HG02981 (cell line): Measurements from ENCODE around the gene CD160.
"Not testable (repeated sequence)": the region's sequence is repeated elsewhere in the genome, so short reads cannot be mapped to it uniquely, and the experiment has no call there.

Source experiments
- ATAC-seq: cut with Tn5 transposase; IDR thresholded peaks from one replicate; pipeline ENCODE4 v1.9.1; 2021; ENCODE audit warnings: mild to moderate bottlenecking, moderate library complexity; ENCODE audit not compliant: unreplicated experiment

The CD160 gene

DNA sequence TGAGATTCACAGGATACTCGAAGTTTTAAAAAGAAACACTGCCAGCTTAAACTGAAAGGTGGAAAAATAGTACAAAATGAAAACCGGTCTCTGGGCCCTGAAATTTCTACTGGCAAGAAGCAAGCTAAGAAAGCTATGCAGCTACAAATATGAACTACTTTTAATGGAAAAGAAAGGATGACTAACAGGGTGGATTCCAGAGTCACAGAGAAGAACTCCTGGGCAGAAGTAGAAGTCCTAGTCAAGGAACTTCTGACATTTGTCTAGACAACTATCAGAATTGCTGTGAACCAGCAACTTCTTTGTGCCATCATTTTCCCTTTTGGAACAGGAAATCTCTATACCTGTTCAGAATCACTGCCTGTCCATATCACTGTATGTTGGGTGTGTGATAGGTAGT is 38.1 kb downstream of the CD160 start:
- ATAC-seq: no peak

- ATAC-seq: no peak
Observed at GRCh38 chr1:145758116-145758515, 38.8 kb downstream of the CD160 start.

DNA sequence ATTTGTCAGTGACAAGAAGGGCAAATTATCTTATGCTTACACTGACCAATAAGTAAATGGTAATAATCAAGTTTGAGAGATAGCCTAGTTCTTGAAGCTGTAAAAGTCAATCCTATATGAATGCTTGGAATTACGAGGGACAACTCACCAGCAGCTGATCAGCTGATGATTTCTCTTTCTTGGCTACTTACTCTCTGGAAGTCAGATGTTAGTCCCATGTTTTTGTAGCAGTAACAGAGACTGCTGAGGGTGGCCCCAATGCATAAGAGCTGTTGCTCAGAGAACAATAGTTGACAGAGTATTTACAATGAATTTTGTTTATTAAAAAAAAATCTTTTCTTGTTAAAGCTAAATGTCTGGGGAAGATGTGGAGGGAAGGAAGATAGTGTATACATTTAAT is 39.3 kb downstream of the CD160 start:
- no peak for ATAC-seq

DNA sequence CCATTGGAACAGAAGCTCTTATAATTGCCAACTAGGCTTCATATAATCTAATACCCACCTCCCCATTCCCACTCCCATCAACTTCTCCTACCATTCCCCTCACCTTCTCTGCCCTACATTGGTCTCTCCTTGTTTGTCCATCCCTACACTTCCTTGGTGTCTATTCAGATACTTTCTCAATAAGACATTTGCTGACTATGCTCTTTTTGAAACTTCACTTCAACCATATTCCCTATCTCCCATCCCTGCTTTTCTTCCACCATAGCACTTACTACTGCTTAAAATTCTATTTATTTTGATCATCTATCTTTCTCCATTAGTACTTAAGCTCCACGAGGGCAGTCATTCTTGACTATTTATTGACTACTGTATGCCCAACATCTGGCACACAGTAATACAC is 40.4 kb downstream of the CD160 start:
- no peak for ATAC-seq

- not testable (repeated sequence) for ATAC-seq
Observed at GRCh38 chr1:145760395-145760949, 41.2 kb downstream of the CD160 start.

DNA sequence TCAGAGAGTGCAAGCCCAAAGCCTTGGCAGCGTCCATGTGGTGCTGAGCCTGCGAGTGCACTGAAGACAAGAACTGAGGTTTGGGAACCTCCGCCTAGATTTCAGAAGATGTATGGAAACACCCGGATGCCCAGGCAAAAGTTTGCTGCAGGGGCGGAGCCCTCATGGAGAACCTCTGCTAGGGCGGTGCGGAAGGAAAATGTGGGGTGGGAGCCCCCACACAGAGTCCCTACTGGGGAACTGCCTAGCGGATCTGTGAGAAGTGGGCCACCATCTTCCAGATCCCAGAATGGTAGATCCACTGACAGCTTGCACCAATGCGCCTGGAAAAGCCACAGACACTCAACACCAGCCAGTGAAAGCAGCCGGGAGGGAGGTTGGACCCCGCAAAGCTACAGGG is 42.2 kb downstream of the CD160 start:
- not testable (repeated sequence) for ATAC-seq

- ATAC-seq: not testable (repeated sequence)
Observed at GRCh38 chr1:145762001-145762400, 42.7 kb downstream of the CD160 start.

DNA sequence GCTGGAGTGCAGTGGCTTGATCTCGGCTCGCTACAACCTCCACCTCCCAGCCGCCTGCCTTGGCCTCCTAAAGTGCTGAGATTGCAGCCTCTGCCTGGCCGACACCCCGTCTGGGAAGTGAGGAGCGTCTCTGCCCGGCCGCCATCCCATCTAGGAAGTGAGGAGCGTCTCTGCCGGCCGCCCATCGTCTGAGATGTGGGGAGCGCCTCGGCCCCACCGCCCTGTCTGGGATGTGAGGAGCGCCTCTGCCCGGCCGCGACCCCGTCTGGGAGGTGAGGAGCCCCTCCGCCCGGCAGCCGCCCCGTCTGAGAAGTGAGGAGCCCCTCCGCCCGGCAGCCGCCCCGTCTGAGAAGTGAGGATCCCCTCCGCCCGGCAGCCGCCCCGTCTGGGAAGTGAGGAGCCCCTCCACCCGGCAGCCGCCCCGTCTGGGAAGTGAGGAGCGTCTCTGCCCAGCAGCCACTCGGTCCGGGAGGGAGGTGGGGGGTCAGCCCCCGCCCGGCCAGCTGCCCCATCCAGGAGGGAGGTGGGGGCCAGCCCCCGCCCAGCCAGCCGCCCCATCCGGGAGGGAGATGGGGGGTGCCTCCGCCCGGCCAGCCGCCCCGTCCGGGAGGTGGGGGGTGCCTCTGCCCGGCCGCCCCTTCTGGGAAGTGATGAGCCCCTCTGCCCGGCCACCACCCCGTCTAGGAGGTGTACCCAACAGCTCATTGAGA is 45.1 kb downstream of the CD160 start:
- ATAC-seq: not testable (repeated sequence)

DNA sequence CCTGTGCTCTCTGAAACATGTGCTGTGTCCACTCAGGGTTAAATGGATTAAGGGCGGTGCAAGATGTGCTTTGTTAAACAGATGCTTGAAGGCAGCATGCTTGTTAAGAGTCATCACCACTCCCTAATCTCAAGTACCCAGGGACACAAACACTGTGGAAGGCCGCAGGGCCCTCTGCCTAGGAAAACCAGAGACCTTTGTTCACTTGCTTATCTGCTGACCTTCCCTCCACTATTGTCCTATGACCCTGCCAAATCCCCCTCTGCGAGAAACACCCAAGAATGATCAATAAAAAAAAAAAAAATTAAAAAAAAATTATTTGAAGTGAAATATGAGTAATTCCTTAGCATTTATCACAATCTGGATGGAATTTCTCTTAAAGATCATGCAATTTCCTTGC is 45.8 kb downstream of the CD160 start:
- ATAC-seq: not testable (repeated sequence)

DNA sequence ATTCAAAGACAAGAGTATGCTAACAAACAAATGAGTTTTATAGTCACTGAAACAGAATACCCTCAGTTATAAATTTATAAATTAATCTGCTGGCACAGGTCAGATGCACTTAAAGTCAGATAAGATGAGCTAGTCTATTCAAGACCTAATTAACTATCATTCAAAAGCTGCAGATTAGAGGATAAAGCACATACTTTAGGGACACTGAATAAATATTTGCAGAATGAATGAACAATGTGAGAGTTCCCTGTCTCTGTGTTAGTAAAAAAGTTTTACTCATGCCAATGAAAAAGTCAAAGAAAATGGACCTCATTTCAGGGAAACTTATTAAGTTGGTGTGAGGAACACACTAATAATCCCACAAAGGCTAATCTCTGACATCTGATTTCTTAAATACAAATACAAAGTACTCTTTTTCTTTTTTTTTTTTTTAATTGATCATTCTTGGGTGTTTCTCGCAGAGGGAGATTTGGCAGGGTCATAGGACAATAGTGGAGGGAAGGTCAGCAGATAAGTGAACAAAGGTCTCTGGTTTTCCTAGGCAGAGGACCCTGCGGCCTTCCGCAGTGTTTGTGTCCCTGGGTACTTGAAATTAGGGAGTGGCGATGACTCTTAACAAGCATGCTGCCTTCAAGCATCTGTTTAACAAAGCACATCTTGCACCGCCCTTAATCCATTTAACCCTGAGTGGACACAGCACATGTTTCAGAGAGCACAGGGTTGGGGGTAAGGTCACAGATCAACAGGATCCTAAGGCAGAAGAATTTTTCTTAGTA is 46.5 kb downstream of the CD160 start:
- ATAC-seq: not testable (repeated sequence)

DNA sequence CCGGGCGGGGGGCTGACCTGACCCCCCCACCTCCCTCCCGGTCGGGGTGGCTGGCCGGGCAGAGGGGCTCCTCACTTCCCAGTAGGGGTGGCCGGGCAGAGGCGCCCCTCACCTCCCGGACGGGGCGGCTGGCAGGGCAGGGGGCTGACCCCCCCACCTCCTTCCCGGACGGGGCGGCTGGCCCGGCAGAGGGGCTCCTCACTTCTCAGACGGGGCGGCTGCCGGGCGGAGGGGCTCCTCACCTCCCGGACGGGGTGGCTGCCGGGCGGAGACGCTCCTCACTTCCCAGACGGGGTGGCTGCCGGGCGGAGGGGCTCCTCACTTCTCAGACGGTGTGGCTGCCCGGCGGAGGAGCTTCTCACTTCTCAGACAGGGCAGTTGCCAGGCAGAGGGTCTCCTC is 47.6 kb downstream of the CD160 start:
- ATAC-seq: not testable (repeated sequence)

DNA sequence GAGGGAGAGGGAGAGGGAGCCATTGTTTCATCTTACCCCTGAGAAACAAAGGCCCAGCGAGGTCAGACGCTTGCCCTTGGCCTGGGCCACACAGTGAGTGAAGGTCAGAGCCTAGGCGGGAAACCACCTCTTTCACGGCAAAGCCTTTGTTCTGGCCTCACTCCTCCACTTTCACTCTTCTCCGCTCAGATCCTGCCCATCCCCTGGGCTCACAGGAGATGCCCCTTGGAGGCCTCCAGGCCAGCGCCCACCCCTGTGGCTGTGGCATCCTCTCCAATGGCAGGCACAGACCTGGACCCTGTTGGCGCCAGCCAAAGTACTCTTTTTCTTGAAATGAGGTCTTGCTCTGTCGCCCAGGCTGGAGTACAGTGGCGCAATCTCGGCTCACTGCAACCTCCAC is 48.7 kb downstream of the CD160 start:
- ATAC-seq: not testable (repeated sequence)

GRCh38 chr1:145771056-145771455 is 51.8 kb downstream of the CD160 start:
- no peak for ATAC-seq

DNA sequence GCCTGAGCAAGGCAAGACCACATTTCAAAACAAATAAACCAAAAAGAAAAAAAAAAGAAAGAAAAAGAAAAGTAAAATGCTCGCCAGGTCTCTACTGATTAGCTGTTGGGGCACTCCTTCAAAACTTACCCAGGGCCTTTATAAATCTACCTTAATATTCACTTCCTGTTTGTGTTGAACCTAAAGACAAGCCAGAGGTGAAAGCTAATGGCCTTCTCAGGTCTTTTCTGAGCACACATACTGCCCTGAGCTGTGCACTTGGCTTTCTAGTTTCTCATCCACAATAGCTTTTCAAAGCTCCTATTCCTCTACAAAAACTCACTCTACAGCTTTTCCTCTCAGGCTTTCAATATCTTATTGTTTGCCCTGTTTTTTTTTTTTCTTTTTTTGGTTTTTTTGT is 54.1 kb downstream of the CD160 start:
- no peak for ATAC-seq

DNA sequence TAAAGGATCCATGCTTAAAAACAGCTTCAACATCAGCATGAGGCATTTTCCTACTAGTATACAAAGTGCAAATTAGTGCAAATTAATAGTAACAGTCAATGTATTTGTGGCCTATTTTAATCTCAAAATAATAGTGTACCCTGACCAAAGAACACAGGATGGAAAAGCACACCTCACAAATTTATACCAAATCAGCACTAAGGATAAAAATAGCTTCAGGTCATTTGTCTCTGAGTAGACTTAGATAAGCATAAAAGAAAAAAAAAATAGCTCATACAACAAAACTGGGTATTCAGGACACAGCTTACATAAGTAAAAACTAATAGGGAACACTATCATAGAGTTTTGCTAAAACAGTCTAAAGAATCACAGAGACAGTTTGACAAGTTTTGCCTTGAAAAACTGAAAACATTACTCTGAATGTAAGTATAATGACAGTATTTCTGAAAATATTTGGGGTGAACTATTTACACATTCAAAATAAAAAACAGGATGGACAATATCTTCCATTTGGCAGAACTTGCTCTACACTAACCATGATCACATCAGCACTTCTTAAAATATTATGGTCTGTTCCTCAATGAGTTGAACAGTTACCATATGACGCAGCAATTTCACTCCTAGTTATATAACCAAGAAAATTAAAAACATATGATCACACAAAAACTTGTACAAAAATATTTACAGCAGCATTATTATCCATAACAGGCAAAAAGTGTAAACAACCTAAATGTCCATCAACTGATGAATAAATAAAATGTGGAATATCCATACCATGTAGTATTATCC is 58.3 kb downstream of the CD160 start:
- no peak for ATAC-seq

DNA sequence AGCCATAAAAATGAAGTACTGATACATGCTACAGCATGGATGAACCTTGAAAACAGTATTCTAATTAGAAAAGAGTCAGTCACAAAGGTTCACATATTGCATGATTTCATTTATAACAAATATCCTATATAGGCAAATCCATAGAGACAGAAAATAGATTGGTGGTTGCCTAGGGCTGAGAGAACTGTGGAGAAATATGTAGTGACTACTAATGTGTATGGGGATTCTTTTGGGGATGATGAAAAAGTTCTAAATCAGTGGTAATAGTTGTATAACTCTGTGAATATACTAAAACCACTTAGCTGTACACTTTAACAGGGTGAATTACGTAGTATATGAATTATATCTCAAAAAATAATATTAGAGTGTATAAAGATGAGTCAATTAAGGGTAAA is 58.8 kb downstream of the CD160 start:
- ATAC-seq: no peak

DNA sequence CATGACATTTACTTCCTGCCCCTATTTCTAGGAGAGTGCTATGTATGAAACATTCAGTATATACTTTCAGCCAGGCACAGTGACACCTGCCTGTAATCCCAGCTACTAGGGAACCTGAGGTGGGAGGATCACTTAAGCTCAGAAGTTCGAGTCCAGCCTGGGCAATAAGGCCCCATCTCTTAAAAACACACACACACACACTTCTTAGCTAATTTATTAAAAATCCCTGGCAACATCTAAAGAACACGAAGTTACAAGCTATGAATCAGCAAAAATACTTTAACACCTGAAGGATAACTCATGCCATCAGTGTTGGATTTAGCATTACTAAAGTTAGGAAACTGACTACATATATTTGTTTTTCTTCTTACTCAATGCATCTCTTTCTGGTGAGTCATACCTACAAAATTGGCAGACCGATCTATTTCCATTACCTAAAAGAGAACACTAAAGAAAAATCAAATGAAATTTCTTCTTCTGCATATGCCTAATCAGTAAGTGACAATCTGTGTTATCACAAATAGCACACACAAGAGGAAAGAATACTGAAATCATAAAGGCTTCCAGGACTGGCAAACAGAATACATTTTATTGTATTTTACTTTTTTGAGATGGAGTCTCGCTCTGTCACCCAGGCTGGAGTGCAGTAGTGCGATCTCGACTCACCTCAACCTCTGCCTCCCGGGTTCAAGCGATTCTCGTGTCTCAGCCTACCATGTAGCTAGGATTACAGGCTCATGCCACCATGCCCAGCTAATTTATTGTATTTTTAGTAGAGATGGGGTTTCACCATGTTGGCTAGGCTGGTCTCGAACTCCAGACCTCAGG is 63.2 kb downstream of the CD160 start:
- no peak for ATAC-seq

DNA sequence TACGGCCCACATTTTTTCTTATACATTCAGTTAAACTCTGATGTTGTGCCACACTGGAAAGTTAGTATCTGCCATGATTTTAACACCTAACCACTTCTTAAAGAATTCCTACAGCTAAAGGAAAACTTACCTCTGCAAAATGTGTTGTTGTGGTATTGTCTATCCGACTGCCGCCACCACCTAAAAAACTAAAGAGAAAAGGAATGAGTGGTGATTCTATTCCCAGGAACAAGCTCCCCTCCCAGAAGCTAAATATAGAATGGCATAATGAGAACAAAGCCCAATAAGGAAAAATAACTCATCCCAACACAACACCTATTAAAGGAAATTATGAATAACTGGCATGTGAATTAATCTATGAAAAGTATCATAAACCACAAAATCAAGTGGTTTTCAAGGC is 65.1 kb downstream of the CD160 start:
- ATAC-seq: no peak

DNA sequence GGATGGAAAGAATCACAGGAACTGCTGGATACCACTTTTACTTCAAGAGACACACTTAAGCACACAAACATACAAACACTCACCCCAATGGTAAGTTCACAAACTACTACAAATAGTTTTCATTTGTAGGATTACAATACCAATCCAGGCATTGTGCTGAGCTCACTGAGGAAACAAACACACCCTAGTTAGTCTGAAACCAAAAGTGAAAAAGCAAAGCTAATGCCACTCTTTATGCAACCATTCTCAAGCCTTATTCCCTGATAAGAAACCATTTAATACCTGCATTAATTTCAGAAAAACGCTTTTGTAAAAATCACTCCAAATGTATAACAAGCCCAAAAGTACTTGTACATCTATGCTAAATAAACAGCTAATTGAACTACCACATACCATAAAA is 66.2 kb downstream of the CD160 start:
- no peak for ATAC-seq

GRCh38 chr1:145786271-145786670 is 67.0 kb downstream of the CD160 start:
- no peak for ATAC-seq
